DND-41 (cell line): Measurements from ENCODE around the gene TADA2A.

Experiments
- CTCF ChIP-seq: IDR thresholded peaks from 2 replicates; pipeline ENCODE4 v1.5.1; 2012; ENCODE audit warnings: borderline replicate concordance, low read length, moderate library complexity, mild to moderate bottlenecking; ENCODE audit not compliant: poor library complexity, severe bottlenecking; ENCODE audit errors: extremely low read depth
- EZH2 ChIP-seq: IDR thresholded peaks from 3 replicates; pipeline ENCODE4 v1.6.1; 2012; ENCODE audit warnings: borderline replicate concordance, low read depth, mild to moderate bottlenecking, moderate library complexity, low read length, inconsistent platforms; ENCODE audit not compliant: severe bottlenecking

- no peak for TF ChIP-seq CTCF
- TF ChIP-seq EZH2: no peak
Observed at GRCh38 chr17:37512442-37513068, 105.9 kb downstream of the TADA2A start.
